ENCODE results near the gene DGKK.
A peak's percentile ranks its signal among the peaks of the same experiment; 100 is the strongest.

Gene DGKK

GRCh38 chrX:50470103-50471031, at the start of gene DGKK:
TSS of gene DGKK (minus strand) at chrX:50470825. CDS start at chrX:50470678, 147 bp downstream.
- intact Hi-C loops (cut with DNase I), result no loop called here
- peak in 1 of 42 donors; percentile 29 for DNase-seq

GRCh38 chrX:50514811-50515210, 44.2 kb upstream of the DGKK start:
- no peak for DNase-seq
- intact Hi-C loops (cut with DNase I), result no loop called here

- DNase-seq, result no peak
- intact Hi-C loops (cut with DNase I), result no loop called here
Measured at GRCh38 chrX:50497114-50497513, 26.5 kb upstream of the DGKK start.

DNA sequence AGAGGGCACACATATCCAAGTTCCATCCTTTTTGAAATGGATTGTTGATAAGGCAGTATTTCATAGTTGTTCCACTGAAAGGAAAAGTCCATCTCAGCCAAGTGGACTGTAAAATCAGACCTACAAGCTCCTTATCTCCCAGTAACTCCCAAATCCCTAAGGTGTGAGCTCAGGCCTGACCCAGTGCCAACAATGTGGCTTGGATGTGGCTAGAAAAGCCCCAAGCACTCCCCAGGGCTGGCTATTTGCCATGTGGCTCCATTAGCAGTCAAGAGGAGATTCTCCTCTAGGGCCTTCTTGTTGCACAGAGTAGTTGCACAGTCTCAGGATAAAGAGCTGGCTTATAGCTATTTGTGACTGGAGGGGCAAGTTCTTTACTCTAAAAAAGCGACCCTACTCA, 25.0 kb upstream of the DGKK start:
- no peak for DNase-seq
- intact Hi-C loops (cut with DNase I), result no loop called here

GRCh38 chrX:50492720-50493119, 22.1 kb upstream of the DGKK start:
- intact Hi-C loops (cut with DNase I), result no loop called here

DNA sequence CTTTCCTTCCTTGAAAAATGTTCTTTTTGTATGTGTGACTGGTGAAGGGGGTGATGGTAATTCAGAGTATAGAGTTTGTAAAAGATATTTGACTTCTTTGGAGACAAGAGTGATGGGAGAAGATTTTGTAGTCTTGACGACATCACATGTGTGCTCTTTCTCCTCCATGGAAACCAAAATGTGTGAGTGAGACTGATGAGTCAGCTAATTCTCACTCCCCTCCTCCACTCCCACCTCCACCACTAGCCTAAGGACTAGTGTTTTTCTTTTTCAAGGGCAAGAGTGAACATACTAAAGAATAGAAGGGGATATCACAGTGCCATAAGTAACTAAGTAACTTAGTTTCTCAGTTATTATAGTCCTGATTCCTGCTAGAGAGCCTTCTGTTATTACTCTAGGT, 14.0 kb upstream of the DGKK start:
- intact Hi-C loops (cut with DNase I), result no loop called here
- DNase-seq, result no peak

More at GRCh38 chrX:50492720-50493119, 22.1 kb upstream of the DGKK start:
- no peak for DNase-seq

GRCh38 chrX:50483283-50483682, 12.7 kb upstream of the DGKK start:
- intact Hi-C loops (cut with DNase I), result no loop called here
- no peak for DNase-seq

DNA sequence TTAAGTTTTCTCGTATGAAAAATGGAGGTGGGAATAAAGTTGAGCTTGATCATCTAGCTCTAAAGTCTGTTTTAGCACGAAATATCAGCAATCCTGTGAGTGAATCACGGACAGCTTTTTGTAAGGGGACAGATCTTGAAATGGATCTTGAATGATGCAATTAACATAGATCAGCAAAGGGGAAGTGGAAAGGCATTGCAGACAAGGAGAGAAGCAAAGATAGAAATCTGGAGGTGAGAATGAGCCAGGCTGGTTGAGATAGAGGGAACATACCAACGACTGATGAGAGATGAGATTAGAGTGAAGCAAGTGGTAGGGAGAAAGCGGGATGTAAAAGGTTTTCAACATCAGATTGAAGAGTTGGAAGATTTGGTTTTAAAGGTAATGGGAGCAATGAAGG, 4.6 kb upstream of the DGKK start:
- intact Hi-C loops (cut with DNase I), result no loop called here
- no peak for DNase-seq

DNA sequence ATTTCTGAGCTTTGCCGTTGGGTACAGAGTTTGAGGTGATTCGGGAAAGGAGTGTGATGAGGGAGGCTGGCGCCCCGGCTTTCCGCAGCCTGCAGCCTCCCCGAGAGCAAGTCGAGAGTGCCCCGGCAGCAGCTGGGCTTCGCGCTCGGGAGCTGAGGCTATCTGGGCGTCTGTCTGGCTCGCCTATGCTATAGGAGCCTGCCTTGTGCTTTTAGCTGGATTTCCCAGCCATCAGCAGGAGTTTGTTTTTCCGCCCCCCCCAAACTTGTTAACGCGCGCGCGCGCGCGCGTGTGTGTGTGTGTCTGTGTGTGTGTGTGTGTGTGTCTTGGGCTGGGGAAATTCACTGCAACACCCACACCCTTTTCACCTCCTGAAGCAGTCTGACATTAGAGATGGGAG, 765 bp upstream of the DGKK start:
- DNase-seq, result no peak
- intact Hi-C loops (cut with DNase I), result no loop called here

DNA sequence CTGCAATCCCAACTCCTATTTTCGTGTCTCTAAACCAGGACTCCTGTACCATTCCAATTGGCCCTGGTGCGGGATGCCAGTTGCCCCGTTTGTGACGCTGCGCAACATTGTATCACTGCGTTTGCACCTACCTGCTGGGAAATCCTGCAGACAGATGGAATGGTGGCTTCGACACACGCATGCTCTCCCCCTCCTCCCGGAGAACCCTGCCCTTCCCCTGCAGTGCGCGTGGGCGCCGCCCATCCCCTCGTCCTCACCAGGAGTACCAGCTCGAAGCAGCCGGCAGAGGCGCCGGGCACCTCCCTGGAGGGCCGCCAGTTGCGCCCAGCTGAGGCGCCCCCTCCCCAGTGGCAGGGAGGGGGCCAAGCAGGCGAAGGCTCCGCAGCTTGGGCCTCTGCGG, 1.4 kb downstream of the DGKK start:
- intact Hi-C loops (cut with DNase I), result no loop called here

DNA sequence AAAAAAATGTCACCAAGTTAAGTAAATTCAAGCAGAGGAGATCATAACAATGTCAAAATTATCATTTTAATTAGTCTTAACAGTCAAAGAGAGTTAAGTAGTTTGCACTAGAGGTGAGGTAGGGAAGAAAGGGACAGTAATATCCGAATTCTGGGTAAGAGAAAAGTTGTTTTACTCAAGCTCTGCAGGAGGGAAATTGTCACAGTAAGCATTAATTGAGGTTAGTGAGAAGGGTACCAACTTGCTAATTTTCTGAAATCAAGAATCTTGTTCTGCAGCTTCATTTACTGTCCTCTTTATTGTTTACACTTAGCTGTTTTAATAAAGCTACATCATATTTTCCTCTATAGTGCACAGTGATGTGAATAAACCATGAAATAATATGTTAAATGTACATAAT, 11.0 kb downstream of the DGKK start:
- intact Hi-C loops (cut with DNase I), result no loop called here
- no peak for DNase-seq

More for the DNA sequence above, 1.4 kb downstream of the DGKK start:
- no peak for DNase-seq

DNA sequence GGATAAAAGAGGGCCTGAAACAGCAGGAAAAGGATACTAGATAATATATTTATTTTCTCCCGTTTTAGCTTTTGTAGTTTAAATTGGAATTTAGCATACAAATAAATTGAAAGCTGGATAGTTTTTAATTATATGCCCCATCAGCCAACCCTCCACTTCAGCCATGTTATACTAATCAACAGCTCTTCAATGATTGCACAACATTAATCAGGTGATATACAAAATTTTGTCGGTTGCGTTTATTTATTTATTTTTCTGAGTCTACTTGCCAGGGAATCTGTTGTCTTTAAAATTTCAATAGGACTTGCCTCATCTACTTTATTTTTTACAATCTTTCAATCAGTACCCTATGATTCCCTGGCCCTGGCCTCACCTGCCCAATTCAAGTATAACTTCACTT, 12.1 kb downstream of the DGKK start:
- DNase-seq, result no peak
- intact Hi-C loops (cut with DNase I), result no loop called here

- no peak for DNase-seq
- intact Hi-C loops (cut with DNase I), result no loop called here
Measured at GRCh38 chrX:50456712-50457484, 13.7 kb downstream of the DGKK start.

DNA sequence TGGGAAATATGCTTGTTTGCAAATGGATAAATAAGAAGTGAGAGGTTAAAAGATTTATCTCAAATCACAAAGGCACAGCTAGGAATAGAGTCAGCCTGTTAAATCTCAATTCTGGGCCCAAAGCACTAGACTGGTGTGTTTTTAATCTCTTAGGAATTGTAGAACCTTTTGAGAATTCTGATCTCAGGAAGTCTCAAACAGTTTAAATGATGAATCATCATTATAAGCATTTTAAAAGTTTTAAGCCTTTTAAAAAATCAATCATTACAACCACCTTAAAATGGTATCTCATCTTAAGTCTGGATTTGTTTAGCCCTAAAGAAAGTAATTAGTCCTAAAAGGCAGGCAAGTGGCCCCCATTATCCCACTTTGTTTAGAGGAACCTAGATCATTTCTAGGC, 17.8 kb downstream of the DGKK start:
- no peak for DNase-seq

DNA sequence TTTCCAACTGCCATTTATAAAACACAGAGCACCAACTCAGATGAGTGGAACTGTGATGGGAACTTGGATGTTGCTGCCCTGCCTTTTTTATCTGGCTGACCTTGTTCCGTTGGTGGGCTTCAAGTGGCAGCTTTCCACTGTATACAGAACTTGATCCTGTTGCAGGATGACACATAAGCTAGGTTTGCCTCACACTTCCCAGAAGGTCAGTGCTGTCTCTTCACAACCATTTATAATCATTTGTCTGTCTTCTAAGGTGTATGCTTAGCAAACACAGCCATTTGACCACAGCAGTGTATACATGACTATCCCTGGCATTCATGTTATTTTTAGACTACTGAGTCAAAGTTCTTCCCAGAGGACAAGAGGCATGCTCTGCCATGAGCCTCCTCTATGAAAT, 20.3 kb downstream of the DGKK start:
- no peak for DNase-seq
- intact Hi-C loops (cut with DNase I), result no loop called here

More for the DNA sequence above, 17.8 kb downstream of the DGKK start:
- intact Hi-C loops (cut with DNase I), result no loop called here

- DNase-seq, result no peak
- intact Hi-C loops (cut with DNase I), result no loop called here
Measured at GRCh38 chrX:50448565-50448964, 22.1 kb downstream of the DGKK start.

DNA sequence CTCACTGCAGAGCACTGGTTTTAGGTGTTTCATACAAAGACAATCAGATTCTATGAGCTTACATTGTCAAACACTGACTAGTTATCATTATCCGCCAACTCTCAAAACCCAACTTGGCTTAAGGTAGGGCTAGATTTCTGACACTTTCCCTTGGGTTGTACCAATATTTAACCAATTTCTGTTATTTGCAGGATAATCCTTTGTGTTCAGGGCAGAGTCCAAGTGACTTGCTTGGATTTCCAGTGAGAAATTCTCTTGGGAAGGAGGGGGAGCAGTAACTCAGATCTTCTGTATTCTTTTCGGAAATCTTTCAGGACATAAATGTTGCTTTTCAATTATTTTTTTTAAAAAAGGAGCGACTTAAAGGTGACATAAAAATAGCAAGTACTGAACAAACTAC, 23.1 kb downstream of the DGKK start:
- no peak for DNase-seq
- intact Hi-C loops (cut with DNase I), result no loop called here

DNA sequence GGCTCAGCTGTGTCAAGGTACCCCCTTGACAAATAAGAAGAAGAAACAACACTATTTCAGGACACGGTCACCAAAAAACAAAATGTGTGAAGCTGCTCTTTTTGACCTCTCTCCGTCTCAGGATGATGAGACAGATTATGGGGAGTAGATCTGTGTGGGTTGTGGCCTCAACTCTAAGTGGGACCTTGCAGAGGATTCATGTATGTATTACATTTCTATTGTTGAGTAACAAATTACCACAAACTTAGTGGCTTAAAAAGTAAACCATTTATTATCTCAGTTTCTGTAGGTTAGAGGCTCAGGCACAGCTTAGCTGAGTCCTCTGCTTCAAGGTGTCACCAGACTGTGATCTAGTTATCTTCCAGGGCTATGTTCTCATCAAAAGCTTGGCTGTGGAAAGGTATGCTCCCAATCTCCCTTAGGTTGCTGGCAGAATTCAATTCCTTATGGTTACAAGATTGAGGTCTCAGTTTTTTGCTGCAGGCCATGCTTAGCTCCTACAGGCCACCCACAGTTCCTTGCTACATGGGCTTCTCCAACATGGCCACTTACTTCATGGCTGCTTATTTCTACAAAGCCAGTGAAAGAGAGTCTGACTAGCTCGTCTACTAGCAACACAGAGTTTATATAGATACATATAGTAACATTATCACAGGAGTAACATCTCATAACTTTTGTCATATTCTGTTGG, 28.1 kb downstream of the DGKK start:
- intact Hi-C loops (cut with DNase I), result no loop called here
- DNase-seq, result no peak

DNA sequence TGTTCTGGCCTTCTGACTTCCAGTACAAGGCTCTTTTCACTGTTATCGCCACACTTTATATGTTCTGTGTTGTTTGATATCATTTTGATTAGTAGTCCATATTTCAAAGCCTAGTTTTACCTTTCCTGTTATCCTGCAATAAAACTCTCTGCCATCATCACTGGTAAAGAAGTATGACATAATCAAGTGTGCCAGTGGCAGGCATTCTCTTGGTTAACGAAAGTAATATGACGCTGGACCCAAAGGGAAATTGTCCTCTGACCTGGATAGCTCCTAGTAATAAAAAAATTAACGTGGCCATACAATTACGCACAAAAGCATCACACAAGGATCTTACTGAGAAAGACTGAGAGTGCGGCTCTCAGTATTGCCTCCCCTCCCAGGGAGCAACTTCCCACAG, 33.8 kb downstream of the DGKK start:
- no peak for DNase-seq
- intact Hi-C loops (cut with DNase I), result no loop called here

DNA sequence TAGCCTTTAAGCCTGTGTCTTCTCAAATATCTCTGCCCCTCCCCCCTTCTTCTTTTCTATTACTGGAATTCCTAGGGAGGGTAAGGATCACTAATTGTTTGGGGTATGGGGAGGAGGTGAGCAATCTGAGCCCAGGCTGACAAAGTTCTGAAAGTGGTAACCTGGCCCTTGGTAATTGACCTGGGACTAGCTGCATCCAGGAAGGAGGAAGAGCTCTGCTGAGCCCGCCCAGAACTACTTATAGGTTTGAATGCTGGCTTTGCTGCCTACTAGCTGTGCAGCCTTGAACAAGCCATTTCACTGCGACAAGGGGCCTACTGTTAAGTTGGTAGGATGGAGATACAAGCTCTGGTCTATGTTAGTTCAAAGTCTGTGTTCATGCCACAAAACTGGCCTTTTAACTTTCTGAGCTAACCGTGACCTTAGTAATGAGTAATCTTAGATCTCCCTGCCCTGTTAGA, 37.8 kb downstream of the DGKK start:
- intact Hi-C loops (cut with DNase I), result no loop called here
- no peak for DNase-seq
